GM20431 (cell line): ENCODE measurements around the gene APOD.
"Not testable (repeated sequence)": the region's sequence is repeated elsewhere in the genome, so short reads cannot be mapped to it uniquely, and the experiment has no call there.

Experiments
- in situ Hi-C: fragments of 300-500 bp; cut with MseI, MboI; formaldehyde crosslinking; loops from one replicate; pipeline ENCODE4 v1.15.0; 2020; ENCODE audit warnings: low sequenced_read_pairs; ENCODE audit not compliant: unreplicated experiment

Gene APOD

DNA sequence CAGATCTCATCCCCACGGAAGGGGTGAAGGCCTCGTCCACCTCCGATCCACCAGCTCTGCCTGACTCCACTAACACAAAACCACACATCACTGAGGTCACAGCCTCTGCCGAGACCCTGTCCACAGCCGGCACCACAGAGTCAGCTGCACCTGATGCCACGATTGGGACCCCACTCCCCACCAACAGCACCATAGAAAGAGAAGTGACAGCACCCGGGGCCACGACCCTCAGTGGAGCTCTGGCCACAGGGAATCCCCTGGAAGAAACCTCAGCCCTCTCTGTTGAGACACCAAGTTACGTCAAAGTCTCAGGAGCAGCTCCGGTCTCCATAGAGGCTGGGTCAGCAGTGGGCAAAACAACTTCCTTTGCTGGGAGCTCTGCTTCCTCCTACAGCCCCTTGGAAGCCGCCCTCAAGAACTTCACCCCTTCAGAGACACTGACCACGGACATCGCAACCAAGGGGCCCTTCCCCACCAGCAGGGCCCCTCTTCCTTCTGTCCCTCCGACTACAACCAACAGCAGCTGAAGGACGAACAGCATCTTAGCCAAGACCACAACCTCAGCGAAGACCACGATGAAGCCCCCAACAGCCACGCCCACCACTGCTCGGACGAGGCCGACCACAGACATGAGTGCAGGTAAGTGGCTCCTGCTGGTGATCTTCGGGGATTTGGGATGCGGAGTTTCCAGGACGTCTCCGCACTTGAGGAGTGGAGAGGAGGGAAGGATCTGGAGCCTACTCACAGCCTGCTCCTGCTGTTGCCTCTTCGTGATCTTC, 36.0 kb upstream of the APOD start:
- in situ Hi-C loops = loop anchor here (25.0 kb wide), 1 partner anchor 218 kb away; no protein-coding TSS in a partner anchor

DNA sequence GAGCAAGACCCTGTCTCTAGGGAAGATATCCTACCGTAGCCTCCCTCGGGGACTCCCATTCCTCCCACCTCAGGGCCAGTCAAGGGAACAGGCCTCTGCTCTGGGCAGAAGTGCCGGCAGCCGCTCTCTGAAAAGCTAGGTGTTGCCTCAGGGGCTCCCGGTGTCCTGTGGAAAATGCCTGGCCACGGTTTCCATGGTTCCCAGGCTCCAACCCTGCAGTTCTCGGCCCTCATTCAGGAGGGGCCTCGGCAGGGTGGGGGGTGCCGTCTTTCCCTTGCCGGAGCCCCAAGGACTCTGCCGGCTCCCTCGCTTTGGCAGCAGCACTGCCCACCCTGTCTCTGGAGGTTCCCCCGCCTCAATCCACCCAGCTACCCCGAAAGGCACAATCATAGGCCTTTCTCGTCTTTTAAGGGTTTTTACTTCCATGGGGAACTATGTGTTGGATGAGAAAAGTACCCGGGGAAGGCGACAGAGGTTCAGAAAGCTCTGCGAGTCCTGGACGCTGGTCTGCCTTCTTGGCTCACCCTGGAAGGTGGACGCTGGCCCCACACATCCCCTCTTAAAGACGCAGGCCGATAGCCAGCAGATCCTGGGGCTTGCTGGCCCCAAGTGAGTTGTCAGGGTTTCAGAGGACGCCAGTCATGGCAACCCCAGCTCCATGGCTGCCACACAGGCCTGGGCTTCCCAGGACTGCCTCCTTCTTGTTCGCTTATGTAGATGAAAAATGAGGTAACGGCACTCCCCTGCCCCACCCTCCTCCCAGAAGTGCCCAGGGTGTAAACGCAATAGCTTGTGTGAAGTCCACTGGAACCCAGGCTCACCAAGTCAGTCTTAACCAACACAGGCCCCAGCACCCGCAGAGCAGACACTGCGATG, 34.3 kb upstream of the APOD start:
- in situ Hi-C loops = loop anchor here (25.0 kb wide), 1 partner anchor 219 kb away; no protein-coding TSS in a partner anchor

DNA sequence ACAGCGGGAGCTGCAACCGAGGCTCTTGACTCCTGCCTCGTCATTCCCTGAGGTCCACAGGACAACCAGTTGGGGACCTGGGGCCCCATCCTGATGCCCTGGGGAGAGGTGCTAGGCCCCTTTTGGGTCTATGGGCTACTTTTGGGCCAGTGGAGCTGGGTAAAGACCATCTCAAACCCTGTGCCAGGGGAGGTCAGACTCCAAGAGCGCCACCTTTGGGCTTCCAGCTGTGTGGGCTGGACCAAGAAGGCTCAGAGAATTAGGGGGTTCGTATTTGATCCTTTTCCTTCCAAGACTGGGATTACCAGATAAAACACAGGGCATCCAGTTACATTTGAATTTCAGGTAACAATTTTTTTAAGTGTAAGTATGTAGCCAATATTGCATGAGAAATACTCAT, 33.4 kb upstream of the APOD start:
- in situ Hi-C loops = loop anchor here (25.0 kb wide), 1 partner anchor 220 kb away; no protein-coding TSS in a partner anchor

DNA sequence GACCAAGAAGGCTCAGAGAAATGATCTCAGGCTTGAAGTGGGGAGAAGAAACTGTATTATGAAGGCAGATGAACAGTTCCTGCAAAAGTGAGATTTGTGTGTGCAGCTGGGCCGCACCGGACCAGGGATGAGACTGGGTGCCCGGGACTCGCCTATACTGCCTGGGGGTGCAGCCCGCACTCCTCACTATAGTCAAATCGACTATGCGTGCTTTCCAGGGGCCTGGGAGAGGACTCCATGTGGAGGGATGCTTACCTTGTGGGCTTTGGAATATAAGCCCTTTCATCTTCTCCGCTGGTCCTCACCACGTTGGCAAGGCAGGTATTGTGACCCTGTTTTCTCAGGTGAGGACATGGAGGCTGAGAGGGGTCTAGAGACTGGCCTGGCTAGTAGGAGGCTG, 32.9 kb upstream of the APOD start:
- in situ Hi-C loops = loop anchor here (25.0 kb wide), 1 partner anchor 221 kb away; no protein-coding TSS in a partner anchor

DNA sequence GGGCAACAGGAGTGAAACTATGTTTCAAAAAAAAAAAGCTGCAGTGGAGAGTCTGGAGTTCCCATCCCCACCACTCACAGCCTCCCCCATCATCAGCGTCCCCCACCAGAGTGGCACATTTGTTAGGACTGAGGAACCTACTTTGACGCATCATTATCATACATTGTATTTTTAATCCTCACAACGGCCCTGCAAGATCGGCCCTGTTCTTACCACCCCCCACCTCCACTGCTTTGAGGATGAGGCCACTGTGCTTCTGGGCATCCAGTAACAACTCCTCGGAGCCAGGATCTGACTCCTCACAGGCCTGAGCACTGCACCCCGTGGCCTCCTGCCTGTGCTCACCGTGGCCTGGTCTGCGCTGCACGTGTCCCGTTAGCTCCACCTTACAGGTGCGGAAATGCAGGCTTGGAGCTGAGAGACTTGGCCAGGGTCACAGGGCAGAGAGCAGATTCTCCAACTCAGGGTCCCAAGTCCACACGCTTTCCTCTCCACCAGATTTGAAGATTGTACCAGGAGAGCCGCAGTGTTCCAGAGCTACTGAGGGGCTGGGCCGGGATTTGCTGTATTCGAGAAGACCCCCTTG, 32.3 kb upstream of the APOD start:
- in situ Hi-C loops = loop anchor here (25.0 kb wide), 1 partner anchor 221 kb away; no protein-coding TSS in a partner anchor

DNA sequence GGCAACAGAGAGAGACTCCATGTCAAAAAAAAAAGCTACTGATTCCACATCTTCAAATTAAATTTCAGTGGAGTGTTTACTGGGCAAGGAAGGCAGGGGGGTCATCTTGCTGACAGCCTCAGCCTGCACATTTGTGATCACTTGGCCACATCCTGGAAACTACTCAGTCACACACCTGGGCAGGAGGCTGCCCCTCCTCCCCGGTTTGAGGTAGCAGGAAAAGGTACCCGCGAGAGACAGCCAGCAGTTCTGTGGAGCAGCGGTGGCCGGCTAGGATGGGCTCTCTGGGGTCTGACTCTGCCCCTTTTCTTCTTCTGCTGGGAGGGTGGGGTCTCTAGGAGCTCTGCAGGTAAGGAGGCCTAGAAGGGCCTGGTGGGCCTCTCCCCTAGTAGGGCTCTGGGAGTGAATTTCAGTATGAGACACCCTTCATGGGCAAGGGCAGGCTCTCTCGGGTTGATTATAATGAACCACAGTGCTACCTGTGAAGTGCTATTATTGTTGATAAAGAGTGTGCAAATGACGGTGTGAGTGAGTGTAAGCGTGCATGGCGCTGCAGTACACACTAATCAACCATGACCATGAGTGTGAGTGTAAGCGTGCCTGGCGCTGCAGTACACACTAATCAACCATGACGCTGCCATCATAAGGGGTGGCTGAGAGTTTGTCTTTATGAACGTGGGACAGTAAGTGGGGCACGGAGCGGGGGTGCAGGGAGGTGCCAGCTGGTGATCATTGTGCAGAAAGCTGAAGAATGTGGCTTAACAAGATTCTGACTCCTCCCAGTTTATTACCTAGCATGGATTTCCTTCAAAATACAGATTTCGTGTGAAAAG, 31.1 kb upstream of the APOD start:
- in situ Hi-C loops = loop anchor here (25.0 kb wide), 1 partner anchor 222 kb away; no protein-coding TSS in a partner anchor

DNA sequence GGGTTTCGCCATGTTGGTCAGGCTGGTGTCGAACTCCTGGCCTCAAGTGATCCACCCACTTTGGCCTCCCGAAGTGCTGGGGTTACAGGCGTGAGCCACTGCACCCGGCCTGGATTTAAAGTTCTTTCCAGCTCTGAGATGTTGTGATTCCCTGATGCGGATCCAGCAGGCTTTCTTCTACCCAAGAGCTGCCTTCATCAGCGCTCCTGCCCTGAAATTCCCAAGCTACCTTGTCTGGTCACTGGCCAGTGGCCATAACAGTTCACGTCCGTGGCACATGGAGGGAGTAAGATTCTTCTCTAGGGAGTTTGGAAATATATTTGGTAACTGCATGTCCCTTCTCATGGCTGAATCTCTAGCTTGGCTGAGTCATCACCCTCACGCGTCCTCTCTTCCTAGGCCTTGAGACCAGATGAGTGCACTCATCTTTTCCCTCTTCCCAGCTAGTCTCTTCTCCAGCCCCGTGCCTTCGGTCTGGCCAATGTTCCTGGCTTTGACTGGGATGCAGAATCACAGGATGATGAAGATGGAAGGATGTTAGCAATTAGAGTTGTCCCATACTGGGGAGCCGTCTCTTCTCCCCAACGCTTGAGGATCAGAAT, 29.8 kb upstream of the APOD start:
- in situ Hi-C loops = loop anchor here (25.0 kb wide), 1 partner anchor 224 kb away; no protein-coding TSS in a partner anchor

DNA sequence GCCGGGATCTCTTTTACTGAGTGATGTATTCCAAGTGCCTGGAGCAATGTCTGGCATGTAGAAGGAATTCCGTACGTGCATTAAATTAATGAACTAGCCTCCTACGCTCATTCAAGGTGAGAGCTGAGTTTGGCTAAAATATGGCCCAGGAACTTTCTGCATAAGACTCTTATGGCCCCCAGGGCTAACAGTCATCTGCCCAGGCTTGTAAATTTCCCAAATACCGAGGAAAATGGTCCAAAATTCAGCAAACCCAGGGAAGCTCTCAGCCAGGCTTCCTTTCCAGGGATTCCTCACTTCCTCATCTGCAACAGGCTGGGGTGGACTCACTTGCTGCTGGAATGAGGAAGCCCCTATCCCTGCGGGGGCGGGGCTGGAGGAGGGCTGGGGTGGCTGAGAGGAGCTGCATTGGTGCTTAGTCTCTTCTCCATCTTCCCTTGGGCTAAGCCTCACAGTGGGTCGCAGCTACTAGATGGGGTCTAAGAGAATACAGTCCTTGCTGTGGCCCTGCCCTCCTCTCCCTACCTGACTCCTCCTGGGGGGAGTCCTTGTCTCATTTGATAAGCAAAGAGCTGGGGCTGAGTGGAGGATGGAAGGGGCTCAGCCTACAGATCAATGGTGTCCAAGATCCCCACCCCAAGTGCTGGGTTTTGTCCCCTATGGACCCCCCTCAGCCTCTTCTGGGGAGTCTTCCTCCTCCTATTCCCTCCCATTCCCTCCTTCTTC, 28.5 kb upstream of the APOD start:
- in situ Hi-C loops = loop anchor here (25.0 kb wide), 1 partner anchor 225 kb away; no protein-coding TSS in a partner anchor

DNA sequence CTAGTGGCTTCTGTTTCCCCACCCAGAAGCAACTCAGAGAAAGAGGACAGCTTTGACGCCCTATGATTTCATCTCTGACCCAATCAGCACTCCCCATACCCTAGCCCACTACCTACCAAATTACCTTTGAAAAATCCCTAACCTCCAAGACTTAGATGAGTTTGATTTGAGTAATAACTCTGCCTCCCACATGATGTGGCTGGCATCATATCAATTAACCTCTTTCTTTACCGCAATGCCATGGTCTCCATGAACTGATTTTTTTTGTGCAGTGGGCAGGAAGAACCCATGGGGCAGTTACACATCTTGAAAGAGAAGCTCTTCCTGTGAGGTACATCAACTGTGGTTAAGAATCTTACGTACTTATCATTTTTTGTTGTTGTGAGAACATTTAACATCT, 25.5 kb upstream of the APOD start:
- in situ Hi-C loops = loop anchor here (25.0 kb wide), 1 partner anchor 228 kb away; no protein-coding TSS in a partner anchor

DNA sequence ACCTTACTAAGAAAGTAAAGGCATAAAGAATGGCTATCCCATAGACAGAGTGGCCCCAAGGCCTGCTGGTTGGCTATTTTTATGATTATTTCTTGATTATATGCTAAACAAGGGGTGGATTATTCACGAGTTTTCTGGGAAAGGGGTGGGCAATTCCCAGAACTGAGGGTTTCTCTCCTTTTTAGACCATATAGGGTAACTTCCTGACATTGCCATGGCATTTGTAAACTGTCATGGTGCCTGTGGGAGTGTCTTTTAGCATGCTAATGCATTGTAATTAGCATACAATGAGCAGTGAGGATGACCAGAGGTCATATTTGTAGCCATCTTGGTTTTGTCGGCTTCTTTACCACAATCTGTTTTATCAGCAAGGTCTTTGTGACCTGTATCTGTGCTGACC, 18.0 kb upstream of the APOD start:
- in situ Hi-C loops = loop anchor here (25.0 kb wide), 1 partner anchor 236 kb away; no protein-coding TSS in a partner anchor

DNA sequence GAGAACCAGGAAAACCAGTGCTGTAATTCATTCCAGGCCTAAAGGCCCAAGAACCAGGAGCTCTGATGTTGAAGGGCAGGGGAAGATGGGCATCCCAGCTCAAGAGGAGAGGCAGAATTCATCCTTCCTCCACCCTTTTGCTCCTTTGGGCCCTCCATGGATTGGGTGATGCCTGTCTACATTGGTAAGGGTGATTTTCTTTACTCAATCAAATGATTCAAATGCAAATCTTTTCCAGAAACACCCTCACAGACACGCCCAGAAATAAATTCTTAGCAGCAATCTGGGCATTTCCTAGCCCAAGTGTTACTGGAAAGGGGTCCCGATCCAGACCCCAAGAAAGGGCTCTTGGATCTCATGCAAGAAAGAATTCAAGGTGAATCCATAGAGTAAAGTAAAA, 17.6 kb upstream of the APOD start:
- in situ Hi-C loops = loop anchor here (25.0 kb wide), 1 partner anchor 236 kb away; no protein-coding TSS in a partner anchor

DNA sequence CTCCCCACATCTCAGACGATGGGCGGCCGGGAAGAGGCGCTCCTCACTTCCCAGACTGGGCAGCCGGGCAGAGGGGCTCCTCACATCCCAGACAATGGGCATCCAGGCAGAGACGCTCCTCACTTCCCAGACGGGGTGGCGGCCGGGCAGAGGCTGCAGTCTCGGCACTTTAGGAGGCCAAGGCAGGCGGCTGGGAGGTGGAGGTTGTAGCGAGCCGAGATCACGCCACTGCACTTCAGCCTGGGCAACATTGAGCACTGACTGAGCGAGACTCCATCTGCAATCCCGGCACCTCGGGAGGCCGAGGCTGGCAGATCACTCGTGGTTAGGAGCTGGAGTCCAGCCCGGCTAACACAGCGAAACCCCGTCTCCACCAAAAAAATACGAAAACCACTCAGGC, 16.2 kb upstream of the APOD start:
- in situ Hi-C loops = loop anchor here (25.0 kb wide), 1 partner anchor 237 kb away; no protein-coding TSS in a partner anchor

DNA sequence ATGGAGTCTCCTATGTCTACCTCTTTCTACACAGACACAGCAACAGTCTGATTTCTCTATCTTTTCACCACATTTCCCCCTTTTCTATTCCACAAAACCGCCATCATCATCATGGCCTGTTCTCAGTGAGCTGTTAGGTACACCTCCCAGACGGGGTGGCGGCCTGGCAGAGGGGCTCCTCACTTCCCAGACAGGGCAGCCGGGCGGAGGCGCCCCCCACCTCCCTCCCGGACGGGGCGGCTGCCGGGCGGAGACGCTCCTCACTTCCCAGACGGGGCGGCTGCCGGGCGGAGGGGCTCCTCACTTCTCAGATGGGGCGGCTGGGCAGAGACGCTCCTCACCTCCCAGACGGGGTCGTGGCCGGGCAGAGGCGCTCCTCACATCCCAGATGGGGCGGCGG, 15.8 kb upstream of the APOD start:
- in situ Hi-C loops = not testable (repeated sequence)

DNA sequence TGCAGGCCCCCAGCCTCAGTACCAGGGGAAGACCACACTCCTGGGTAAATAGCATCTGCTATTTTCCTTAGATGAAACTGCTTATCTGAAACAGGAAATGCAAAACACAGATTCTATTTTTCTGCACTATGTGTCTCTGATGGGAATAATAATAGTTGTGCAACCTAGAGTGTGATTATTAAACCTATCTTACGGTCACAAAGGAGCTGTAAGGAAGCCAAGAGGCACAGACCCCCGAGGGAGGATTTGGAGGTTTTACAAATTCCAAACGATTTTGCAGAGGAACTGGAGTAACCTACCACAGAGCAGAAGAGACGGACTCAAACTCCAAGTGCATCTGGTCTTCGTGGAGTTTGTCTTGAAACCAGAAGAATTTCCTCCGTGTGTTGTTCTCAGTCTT, 14.1 kb upstream of the APOD start:
- in situ Hi-C loops = no loop called here

DNA sequence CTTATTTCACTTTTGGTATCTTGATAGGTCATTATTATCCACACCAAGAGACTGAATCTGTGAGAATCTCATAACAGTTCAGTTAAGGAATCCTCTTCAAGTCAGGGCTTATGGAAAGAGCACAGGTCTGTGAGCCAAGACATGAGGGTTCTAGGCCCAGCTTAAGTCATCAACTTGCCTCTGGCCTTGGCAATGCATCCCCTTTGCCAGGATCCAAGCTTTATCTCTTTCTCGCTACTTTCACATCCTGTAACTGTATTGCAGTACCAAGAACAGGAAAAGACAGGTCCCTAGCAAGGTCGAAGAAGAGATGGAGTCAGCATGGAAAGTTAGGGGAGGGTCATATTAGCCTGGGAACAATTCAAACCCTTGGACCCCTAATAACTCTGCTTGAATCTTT, 13.5 kb upstream of the APOD start:
- in situ Hi-C loops = no loop called here

DNA sequence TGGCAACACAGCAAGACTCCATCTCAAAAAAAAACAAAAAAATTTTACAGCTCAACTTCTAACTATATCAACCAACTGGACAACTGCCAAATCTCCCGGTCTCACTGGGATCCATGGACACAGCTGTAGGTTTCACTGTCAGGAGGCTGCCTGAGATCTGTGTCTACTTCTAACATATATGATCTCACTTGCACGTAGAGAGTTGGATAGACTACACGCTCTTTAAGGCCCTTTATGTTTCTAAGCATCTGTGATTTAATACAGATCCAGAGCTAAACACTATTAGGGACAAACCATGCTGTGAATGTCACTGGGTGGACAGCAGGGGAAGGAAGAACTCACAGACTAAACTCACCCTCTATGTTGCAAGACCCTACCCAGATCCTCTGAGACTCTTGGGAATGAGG, 13.0 kb upstream of the APOD start:
- in situ Hi-C loops = no loop called here

DNA sequence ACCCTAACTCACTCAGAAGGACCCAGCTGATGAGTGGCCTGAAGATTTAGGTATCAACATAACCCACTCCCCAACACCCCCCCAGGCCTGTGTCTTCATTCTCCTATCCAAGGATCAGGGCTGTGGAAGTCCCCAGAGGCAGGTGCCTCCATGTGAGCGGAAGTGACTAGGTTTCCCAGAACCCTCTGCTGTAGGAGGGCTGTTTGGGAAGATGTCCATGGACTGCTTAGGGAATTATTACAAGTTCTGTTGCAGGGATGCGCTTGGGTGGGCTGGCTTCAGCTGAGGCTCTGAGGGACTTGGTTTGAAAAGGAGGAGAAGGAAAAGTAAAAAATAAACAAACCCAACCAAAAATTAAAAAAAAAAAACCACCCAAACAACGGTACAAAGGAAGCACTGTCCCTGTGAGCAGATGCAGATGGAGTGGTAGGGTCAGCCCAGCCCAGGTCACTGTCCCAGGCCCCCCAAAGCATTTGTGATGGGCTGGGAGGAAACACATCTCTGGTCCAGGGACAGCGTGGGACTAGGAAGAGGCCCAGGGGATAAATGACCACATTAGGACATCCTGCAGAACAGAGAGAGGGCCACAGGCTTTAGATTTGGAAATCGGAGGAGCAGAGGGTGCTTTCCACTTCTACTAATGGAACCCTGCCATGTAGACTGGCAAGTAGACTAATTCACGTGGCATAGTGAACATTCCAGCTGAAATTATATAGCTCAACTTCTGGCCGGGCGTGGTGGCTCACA, 12.2 kb upstream of the APOD start:
- in situ Hi-C loops = no loop called here

DNA sequence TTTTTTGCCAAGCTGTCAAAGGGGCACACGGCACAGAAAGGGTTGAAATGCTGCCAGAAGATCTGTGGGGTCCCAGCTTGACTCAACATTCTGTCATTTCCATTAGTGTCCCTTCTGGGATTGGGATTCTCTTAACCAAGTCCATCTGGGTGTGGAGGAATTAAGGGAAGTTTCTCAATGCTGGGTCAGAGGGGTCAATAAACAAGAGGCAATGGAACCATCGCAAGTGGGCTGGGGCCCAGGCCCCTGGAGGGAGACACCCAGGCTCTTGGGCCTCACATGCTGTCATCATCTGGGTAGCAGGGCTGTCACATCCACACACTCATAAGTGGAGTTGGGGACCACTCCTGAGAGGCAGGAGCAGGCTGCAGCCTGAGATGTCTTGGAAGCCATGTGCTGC, 8.1 kb upstream of the APOD start:
- in situ Hi-C loops = no loop called here
